Neural progenitor cell (in vitro differentiated cells): Measurements from ENCODE around the gene KRTAP10-5.

Source experiments
- CTCF ChIP-seq: fragments of 200-600 bp; sonication (generic); IDR thresholded peaks from 2 replicates; pipeline ENCODE4 v1.5.1; 2017; ENCODE audit warnings: antibody characterized with exemption, mild to moderate bottlenecking
- EZH2 ChIP-seq: fragments of 200-600 bp; sonication (generic); IDR thresholded peaks from 2 replicates; pipeline ENCODE4 v1.6.1; 2017; ENCODE audit warnings: antibody characterized with exemption, mild to moderate bottlenecking, moderate library complexity

- no peak for TF ChIP-seq CTCF
- TF ChIP-seq EZH2, result no peak
Observed at GRCh38 chr21:44623575-44623974, 43.2 kb upstream of the KRTAP10-5 start.
